ENCODE results near the gene PARD3.

DNA sequence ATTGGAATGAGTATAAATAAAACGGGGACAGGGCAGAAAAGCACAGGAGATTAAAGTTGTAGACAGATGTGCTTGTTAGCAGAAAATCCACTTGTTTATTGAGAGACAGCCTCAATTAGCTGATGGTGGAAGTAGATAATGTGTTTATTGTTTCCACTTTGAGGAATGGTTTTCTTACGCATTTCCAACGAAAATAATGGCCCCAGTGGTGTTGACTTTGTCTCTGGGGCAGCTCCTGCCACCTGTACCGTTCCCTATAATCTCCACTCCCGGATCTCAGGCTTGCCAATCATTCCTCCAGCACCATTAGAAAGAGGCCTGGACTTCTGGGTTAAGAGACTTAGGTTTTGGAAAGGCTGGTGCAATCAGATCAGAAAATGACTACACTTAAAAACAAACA, 638.7 kb downstream of the PARD3 start:
- TF ChIP-seq POLR2A (IDR thresholded peaks at IDR 0.05; ENCODE audit: low read depth, low read length): no peak
- TF ChIP-seq, protein P1, sequence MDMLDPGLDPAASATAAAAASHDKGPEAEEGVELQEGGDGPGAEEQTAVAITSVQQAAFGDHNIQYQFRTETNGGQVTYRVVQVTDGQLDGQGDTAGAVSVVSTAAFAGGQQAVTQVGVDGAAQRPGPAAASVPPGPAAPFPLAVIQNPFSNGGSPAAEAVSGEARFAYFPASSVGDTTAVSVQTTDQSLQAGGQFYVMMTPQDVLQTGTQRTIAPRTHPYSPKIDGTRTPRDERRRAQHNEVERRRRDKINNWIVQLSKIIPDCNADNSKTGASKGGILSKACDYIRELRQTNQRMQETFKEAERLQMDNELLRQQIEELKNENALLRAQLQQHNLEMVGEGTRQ (IDR thresholded peaks at IDR 0.05; ENCODE audit: borderline replicate concordance, low read depth, low read length): no peak
- TF ChIP-seq, protein P2, sequence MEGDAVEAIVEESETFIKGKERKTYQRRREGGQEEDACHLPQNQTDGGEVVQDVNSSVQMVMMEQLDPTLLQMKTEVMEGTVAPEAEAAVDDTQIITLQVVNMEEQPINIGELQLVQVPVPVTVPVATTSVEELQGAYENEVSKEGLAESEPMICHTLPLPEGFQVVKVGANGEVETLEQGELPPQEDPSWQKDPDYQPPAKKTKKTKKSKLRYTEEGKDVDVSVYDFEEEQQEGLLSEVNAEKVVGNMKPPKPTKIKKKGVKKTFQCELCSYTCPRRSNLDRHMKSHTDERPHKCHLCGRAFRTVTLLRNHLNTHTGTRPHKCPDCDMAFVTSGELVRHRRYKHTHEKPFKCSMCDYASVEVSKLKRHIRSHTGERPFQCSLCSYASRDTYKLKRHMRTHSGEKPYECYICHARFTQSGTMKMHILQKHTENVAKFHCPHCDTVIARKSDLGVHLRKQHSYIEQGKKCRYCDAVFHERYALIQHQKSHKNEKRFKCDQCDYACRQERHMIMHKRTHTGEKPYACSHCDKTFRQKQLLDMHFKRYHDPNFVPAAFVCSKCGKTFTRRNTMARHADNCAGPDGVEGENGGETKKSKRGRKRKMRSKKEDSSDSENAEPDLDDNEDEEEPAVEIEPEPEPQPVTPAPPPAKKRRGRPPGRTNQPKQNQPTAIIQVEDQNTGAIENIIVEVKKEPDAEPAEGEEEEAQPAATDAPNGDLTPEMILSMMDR (IDR thresholded peaks at IDR 0.05 in 2 of 3, conservative IDR thresholded peaks at IDR 0.05 in 1 of 3; ENCODE audit: control insufficient read depth in 2 of 3, extremely low read depth in 1 of 3, insufficient read depth in 1 of 3, low read depth in 3 of 3, low read length in 3 of 3): no peak
- TF ChIP-seq, protein P3, sequence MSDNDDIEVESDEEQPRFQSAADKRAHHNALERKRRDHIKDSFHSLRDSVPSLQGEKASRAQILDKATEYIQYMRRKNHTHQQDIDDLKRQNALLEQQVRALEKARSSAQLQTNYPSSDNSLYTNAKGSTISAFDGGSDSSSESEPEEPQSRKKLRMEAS (IDR thresholded peaks at IDR 0.05; ENCODE audit: low read depth, low read length): no peak

All from GM12878 (cell line).